Stimulated activated CD8-positive, alpha-beta memory T cell treated with anti-CD3 and anti-CD28 coated beads, Interleukin-12 subunit alpha, Interleukin-12 subunit beta, amount 100 ng/mL, for 1 hour (primary cell): ENCODE results near the gene CACNG3.
"Not testable (repeated sequence)": the region's sequence is repeated elsewhere in the genome, so short reads cannot be mapped to it uniquely, and the experiment has no call there.

Source experiments
- DNase-seq: peaks from one replicate; pipeline ENCODE4 v3.0.0-alpha.2; 2020; ENCODE audit warnings: low read depth

CACNG3 gene

DNA sequence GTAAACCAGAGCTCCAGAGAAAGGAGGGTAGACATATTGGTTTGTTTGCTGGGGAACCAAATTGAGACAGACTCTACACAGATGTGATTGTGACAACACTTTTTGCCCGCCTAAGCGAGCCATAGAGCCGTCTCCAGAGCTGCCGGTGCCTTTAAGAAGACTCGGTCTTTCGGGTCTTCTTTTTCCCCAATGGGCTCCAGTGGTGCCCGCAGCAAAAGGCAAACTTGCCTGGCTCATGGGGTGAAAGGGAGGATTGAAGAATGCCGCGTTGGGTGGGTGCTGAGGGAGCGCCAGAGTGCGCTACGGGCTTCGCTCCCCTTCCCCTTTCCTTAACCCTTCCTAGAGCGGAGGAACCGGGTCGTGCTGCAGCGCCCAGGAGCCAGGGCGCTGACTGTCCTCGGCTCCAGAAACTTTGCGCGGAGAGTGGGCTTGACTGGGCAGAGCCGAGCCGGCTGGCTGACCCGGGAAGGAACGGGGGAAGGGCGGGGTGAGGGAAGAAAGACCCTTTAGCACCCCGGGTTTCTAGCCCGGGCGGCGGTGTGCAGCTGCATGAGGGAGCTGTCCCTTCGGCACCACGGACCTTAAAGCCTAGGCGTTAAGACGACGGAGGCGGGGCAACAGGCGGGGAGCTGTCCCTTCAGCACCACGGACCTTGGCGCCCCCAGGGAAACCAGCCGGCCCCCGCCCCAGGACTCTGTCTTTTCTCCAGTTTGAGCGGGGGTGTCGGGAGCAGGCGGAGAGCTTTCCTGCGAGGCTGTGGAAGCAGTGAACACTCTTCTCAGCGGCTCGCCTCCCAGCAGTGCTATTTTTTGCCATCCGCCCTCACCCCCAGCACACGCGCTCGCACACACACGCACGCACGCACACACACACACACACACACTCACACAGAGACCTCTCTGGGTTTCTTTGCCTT lies at the start of gene CACNG3:
CACNG3 (plus strand) TSS at position 880 of the 916 bp plus-strand sequence. CDS start 420 bp downstream, outside the sequence.
- peak; percentile 12 for DNase-seq

GRCh38 chr16:24206926-24207325 lies 49.2 kb upstream of the CACNG3 start:
- no peak for DNase-seq

DNA sequence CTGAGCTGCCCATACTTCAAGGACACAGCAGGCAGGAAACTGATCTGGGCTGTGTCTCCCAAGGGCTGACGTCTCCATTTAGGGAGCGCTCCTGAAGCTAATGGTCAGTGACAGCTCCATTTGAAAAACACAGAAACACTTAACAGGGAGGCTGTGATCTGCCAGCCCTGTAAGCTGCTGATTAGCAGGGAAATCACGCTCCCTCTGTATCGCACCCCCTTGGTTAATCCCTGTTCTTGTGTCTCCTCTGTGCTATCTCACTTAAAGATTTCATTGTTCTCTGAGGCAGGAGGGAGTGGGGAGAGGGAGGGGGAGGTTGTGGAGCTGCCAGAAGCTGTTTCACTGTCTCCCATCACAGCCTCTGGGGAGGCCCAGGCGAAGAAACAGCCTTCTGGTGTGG lies 47.4 kb upstream of the CACNG3 start:
- no peak for DNase-seq

DNA sequence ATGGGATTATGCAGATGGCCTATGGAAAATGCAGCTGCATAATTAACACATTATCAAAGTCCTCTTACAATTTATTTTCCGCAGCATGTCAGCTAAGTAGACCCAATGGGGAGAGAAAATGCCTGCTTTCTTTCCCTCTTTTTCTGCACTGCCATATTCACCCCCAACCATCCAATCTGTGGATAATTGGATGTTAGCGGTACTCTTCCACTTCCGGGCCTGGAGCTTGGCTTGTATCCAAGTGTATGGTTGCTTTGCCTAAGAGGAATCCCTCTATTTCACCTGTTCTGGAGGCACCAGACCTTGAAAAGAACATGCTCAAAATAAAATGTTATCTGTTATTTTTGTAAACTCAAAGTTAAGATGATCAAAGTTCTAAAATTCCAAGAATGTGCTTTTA lies 41.1 kb upstream of the CACNG3 start:
- DNase-seq, result no peak

- DNase-seq, result no peak
These were observed 39.2 kb upstream of the CACNG3 start for GRCh38 chr16:24216961-24217360.

- DNase-seq, result no peak
These were observed 38.7 kb upstream of the CACNG3 start for GRCh38 chr16:24217461-24217860.

DNA sequence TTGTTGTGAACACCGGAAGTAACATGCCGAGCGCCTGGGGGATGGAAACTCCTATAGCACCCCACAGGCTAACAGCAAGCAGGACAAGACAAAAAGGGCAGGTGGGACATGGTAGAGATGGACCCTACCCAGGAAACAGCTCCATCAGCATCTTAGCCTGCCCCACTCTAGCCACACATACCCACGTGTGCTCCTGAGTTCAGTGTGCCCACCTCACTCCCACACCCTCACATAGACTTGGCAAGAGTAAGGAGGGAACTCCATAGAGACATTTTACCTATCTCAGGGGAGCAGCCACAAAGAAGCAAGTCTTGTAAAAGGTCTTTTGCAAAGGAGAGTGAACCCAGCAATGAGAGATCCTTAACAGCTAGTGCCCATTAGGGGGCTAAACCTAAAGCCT lies 37.8 kb upstream of the CACNG3 start:
- DNase-seq, result no peak

GRCh38 chr16:24221219-24221618 lies 34.9 kb upstream of the CACNG3 start:
- DNase-seq, result no peak

DNA sequence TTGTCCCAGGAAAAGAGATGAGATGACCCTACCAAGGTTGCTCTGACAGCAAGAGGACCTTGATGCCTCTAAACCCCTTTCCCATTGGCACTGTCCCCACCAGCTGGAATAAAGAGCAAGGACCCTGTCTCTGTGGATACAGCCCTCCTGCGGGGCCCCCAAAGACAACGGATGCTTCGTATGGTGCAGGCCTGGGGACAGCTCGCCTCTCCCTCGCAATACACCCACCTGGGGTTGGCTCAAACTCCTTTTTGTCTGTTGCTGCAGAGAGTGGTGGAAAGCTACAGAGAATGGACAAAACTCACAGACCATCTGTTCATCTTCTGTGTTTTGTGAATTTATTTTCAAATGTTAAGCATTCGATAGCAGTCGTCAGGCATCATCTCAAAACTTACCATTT lies 27.6 kb upstream of the CACNG3 start:
- no peak for DNase-seq

- DNase-seq, result no peak
These were observed 23.2 kb upstream of the CACNG3 start for GRCh38 chr16:24232936-24233335.

GRCh38 chr16:24234737-24235136 lies 21.4 kb upstream of the CACNG3 start:
- DNase-seq, result no peak

- DNase-seq, result no peak
These were observed 20.3 kb upstream of the CACNG3 start for GRCh38 chr16:24235806-24236205.

DNA sequence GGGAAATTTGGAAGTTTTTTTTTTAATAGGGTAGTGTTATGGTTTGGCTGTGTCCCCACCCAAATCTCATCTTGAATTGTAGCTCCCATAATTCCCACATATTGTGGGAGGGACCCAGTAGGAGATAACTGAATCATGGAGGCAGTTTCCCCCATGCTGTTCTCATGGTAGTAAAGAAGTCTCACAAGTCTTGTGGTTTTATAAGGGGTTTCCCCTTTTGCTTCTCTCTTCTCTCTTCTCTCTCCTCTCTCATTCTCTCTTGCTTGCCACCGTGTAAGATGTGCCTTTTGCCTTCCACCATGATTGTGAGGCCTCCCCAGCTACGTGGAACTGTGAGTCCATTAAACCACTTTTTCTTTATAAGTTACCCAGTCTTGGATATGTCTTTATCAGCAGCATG lies 17.3 kb upstream of the CACNG3 start:
- DNase-seq, result not testable (repeated sequence)

DNA sequence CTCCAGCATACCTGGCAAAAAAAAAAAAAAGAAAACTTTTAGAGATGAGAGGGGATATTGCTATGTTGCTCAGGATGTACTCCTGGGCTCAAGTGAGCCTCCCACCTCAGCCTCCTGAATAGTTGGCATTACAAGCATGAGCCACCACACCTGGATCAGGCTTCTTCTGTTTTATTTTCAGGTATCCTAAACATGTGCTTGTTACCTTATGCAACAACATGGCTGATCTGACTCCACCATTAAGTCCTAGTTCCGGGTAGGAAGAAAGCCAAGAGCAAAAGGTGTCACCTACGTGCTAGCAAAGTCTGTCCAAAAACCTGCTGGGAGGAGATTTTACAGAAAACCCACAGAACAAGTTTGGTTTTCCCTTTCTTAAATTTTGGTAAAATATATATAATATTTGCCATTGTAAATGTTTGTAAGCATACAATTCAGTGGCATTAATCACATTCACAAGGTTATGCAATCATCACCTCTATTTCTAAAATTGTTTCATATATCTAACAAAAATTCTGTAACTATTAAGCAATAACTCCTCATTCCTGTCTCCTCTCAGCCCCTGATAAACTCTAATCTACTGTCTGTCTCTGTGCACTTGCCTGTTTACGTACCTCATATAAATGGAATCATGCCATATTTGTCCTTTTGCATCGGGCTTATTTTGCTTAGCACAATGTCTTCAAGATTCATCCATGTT lies 9.1 kb upstream of the CACNG3 start:
- DNase-seq, result no peak

GRCh38 chr16:24253192-24253591 lies 2.9 kb upstream of the CACNG3 start:
- peak; percentile 13 for DNase-seq

DNA sequence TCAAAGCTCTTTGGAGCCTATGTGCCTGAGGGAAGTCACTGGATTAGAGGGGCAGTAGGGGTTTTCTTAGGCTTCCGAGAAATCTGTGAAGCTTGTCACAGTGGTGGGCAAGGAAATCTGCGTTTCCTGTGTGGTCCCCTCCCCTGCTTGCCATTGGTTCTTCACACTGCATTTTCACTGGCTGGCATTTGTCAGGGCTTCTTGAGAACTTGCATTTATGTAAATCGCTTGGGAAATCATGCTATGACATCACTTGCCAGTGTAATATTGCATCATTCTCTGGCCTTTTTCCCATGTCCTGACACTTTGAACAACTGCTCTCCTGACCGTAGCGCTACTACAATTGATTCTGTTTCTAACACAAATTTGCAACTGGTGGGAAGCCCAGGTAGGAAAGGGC lies 1.8 kb downstream of the CACNG3 start:
- DNase-seq, result no peak

DNA sequence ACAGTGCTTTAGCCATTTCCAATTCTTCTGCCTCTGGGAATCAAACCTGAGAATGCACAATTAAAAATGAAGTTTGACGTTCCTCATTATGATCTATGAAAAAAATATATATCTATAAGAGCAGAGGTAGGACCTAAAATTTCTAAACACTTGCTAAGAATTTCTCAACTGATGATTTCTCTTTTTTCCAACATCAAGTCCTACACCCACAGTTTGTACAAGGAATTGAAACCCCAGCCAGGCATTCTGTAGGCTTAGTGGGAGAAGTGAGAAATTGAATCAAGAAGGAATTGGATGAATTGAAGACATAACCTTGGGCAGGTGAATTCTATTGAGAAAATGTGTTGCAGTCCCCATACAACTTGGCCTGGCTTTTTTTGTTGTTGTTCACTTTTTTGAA lies 2.7 kb downstream of the CACNG3 start:
- DNase-seq, result no peak

GRCh38 chr16:24262816-24263215 lies 6.7 kb downstream of the CACNG3 start:
- no peak for DNase-seq

GRCh38 chr16:24270721-24271442 lies 14.7 kb downstream of the CACNG3 start:
- DNase-seq, result no peak

GRCh38 chr16:24272379-24272778 lies 16.2 kb downstream of the CACNG3 start:
- DNase-seq, result no peak

- DNase-seq, result no peak
These were observed 17.5 kb downstream of the CACNG3 start for GRCh38 chr16:24273508-24274182.

DNA sequence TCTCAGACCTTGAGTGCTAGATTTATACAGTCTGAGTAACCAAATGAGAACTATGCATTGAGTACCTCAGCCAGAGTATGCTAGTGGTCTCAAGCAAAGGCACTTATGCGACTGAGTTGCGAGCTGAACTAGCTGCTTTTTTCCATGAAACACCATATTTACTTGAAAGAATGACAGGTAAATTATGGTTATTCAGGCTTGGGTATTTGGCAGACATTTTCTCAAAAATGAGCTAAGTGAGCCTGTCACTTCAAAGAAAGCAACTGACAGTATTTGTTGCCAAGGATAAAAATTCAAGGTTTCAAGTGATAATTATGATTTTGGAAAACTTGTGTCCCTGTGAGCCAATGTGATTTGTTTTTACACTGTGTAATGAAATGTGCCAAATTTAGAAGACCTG lies 19.3 kb downstream of the CACNG3 start:
- no peak for DNase-seq
